H4 (cell line): ENCODE results near the gene XPNPEP1. TPM values are rescaled to one million over a fixed set of nuclear protein-coding genes. Genes with fewer than 3 reads are reported as not detected.

Source experiments
- DNase-seq: peaks from one replicate; pipeline ENCODE4 v3.0.0-alpha.2; 2015; ENCODE audit warnings: low spot score
- total RNA-seq: library from RNA; depleted of rRNA; stranded (reverse); fragments of >200 nt; shearing (Covaris generic); gene quantifications from 2 replicates; pipeline ENCODE4 v1.2.3, GENCODE V29; 2014

The XPNPEP1 gene
- total RNA-seq, 1 experiment from 2014 or later, result 90.9 TPM

DNA sequence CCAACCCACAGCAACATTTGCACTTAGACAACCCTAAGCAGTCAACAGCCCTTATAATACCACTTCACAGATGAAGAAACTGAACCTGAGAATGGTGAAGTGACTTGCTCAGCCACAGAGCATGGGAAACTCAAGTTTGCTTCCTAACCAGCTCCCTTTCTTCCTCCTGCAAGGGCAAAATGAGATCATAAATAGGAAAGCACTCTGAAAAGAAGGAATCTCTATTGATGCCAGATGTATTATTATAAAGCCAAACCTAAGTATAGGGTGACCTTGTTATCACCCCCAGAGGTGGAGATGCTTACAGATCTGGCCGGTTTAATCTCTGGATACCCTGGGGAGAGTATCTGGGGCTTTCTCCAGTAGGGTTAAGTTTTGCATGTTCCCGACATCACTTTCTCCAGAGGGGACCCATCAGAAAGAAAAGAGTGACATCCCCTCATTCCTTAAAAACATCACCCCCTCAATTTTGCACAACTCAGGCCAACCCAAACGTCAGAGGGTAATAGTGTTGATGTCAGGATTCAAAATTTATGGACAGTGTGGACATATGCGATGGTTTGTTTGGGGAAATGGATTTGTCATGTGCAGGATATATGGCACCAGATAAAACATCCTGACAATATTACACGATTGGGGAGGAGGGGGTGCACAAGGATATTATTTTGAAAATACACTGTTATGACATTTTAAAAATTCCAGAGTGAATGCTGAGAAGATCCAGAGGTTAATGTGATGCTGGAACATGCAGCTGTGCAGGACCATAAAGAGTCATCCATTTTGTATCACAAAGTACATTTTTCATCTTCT, 24.0 kb upstream of the XPNPEP1 start:
- DNase-seq, result no peak

GRCh38 chr10:109946680-109947079, 23.4 kb upstream of the XPNPEP1 start:
- DNase-seq, result no peak

GRCh38 chr10:109945473-109946177, 22.3 kb upstream of the XPNPEP1 start:
- DNase-seq, result no peak

- DNase-seq, result no peak
These were observed 21.3 kb upstream of the XPNPEP1 start for GRCh38 chr10:109944613-109945012.

DNA sequence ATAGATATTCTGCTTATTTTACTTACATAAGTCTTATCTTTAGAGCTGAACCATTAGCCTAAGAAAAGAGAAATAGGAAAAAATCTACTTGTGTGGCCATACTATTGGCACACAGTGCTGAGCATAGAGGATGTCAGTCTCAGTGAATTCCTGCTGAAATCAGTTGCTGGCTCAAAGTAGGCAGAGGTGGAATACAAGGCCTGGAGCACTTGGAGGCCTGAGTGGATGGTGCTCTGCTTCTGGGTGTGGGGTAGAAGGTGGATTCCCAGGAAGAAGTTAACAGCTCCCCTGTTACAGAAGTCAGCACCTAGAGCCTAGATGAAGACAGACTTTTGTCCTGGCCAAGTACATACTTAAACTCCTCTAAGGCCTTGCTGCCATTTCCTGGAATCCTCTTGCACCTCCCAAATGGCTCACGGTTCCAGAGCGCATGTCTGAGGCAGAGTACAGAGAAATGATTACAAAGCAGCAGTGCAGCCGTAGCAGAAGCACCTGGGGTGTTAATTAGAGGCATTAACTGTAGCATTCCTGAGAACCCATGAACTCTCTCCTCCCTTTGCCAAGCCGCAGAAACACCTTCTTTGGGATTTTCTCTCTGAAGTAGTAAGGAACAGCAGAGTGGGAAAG, 18.0 kb upstream of the XPNPEP1 start:
- DNase-seq, result no peak

GRCh38 chr10:109940553-109940952, 17.2 kb upstream of the XPNPEP1 start:
- no peak for DNase-seq

GRCh38 chr10:109940117-109940516, 16.8 kb upstream of the XPNPEP1 start:
- no peak for DNase-seq

DNA sequence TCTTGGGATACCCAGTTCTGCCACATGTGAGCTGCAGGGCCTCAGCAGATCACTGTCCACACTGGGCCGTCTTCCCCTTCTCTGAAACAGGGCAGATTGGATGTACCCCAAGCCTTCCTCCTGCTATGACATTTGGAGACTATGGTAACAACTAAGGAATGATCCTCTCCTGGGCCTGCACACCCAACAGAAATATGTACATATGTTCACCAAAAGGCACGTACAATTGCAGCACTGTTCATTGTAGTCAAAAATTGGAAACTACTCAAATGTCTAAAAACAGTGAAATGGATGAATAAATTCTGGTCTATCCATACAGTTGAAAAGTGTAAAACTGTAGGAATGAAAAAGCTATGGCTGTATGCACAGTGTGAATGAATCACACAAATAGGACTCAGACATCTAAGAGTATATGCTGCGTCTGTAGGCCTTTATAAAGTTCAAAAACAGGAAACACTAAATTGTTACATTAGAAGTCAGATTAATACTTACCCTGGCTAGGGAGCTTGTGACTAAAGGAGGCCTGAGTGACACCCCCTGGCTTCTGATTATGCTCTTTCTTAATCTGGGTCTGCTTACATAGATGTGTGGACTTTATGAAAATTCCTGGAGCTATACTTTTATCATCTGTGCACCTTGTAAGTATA, 16.1 kb upstream of the XPNPEP1 start:
- no peak for DNase-seq

DNA sequence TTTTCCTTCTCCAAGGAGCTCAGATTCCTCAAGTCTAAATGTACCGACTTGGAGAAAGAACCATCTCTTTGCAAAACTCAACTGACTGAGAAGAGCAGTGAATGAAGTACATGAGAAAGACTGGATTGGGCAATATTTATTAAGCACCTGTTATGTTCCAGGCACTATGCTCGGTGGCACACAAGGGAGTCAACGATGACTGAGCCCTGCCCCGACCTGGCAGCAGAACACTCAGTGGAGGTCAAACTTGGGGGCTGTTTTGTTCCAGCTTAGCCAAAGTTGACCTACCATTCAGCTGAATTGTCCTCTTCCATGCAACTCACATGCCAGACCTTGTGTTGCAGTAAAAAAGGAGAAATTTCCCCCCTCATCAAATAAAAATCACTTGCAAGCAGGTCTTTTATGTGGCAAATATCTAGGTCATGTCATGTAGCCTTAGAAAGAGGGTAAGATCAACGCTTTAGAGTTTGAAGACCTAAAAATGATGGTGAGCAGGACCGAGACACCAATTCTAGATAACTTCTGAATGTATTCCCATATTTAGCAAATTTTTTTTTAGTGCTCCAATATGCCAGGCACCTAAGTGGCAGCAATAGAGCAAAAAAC, 14.3 kb upstream of the XPNPEP1 start:
- DNase-seq, result no peak

- DNase-seq, result no peak
These were observed 11.9 kb upstream of the XPNPEP1 start for GRCh38 chr10:109934958-109935793.

GRCh38 chr10:109933984-109934565, 10.8 kb upstream of the XPNPEP1 start:
- no peak for DNase-seq

GRCh38 chr10:109932968-109933367, 9.7 kb upstream of the XPNPEP1 start:
- no peak for DNase-seq

- DNase-seq, result no peak
These were observed 9.1 kb upstream of the XPNPEP1 start for GRCh38 chr10:109932391-109932790.

GRCh38 chr10:109931163-109931562, 7.9 kb upstream of the XPNPEP1 start:
- DNase-seq, result no peak

GRCh38 chr10:109929501-109930219, 6.3 kb upstream of the XPNPEP1 start:
- DNase-seq, result no peak

DNA sequence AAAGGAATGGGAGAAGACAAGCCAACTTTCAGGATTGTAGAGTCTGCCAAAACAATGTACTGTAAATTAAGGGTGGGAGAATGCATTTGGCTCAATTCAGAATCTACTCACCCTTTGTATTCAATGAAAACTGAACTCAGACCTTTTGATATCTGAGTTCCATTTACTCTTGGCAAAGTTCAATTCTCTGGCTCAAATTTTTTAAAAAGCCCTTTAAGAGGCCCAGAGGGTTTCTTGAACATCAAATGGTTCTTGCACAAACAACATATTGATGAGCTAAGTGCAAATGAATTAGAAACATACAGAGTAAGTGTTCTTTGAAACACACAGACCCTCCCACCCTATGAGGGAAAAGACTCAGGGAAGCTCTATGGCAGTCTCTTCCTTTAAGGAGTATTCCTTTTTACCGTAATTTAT, 5.2 kb upstream of the XPNPEP1 start:
- DNase-seq, result no peak

DNA sequence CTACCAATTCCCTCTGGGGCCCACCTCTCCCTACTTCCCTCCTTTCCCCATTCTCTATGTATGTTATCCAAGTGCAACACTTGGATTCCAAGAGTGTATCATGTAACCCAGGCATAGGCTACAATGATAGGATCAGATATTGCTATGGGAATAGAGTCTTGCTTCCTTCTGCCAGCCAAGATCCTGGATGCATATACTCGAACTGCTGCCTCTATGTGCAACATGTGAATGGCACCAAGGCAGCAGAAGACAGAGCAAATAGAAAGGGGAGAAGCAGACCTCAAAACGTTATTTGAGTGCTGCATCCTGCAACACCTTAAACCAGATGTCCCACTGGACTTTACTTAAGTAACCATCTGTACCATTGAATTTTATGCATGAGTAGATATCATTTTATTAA, 3.5 kb upstream of the XPNPEP1 start:
- no peak for DNase-seq

GRCh38 chr10:109926061-109926745, 2.9 kb upstream of the XPNPEP1 start:
- no peak for DNase-seq

DNA sequence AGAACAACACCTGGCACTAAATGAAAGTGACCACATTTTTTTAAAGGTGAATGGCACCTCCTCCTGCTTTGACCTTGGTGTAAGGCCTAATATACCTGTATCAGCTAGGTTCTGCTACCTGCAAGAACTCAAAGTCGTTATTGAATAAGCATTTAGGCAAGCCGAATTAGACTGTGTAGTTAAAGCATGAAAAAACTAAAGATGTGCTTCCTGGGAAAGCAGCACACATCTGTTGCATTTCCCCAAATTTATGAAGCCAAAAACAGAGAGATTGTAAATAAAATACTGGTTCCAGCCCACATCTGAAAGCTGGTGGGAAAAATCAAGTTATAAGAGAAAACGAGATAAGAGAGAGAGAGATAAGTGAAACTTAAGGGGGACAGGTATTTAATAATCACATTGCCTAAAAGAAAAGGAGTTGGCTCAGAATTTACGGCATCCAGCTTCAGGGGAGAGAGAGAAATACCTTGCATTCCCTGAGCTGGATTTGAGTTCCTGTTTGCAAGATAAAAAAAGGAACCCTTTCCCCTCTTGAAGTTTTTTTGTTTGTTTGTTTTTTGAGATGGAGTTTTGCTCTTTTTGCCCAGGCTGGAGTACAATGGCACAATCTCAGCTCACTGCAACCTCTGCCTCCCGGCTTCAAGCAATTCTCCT, 1.8 kb upstream of the XPNPEP1 start:
- DNase-seq, result no peak
